Activated T-helper 1 cell treated with anti-CD3 and anti-CD28 coated beads, Interleukin-12 subunit alpha, Interleukin-12 subunit beta, Interleukin-2, Interleukin-4 antibody, amounts not matched to agents 30 ng/mL and 10 ng/mL and 1 ng/mL, durations not matched to agents 14 hours and 24 hours and 36 hours (primary cell): ENCODE data around the gene DDC. TPM values are rescaled to one million over a fixed set of nuclear protein-coding genes. Genes with fewer than 3 reads are reported as not detected.

Source experiments
- DNase-seq: peaks from one replicate; pipeline ENCODE4 v3.0.0; 2021; ENCODE audit warnings: low spot score
- H3K27ac Mint-ChIP-seq: one replicate; pipeline ENCODE4 v1.8.0; 2021; ENCODE audit warnings: mild to moderate bottlenecking, mixed read lengths
- H3K27me3 Mint-ChIP-seq: one replicate; pipeline ENCODE4 v1.8.0; 2022; ENCODE audit warnings: mild to moderate bottlenecking, moderate library complexity, mixed read lengths; ENCODE audit not compliant: insufficient read depth
- H3K36me3 Mint-ChIP-seq: one replicate; pipeline ENCODE4 v1.8.0; 2021; ENCODE audit warnings: low read depth, mixed read lengths
- H3K4me1 Mint-ChIP-seq: one replicate; pipeline ENCODE4 v1.8.0; 2021; ENCODE audit warnings: low read depth, mixed read lengths
- H3K4me3 Mint-ChIP-seq: one replicate; pipeline ENCODE4 v1.8.0; 2021; ENCODE audit warnings: mild to moderate bottlenecking, moderate library complexity, mixed read lengths
- H3K9me3 Mint-ChIP-seq: one replicate; pipeline ENCODE4 v1.8.0; 2021; ENCODE audit warnings: mixed read lengths
- intact Hi-C: fragments of 100-400 bp; cut with micrococcal nuclease; formaldehyde crosslinking; loops from one replicate; pipeline ENCODE4 v1.15.1; 2024
- total RNA-seq: library from RNA; stranded (reverse); gene quantifications from 2 replicates; pipeline ENCODE4 v1.2.3, GENCODE V29; 2022

Gene DDC
- total RNA-seq = not detected in 2 replicates

- Mint-ChIP-seq H3K9me3 (no peaks in the 10 kb centered on the region), H3K4me3 (no peak within 1 kb of the TSS), H3K27me3 (peaks cover 3% of the 10 kb centered on the region), H3K36me3 (no peaks in the 10 kb centered on the region), H3K4me1 (no peaks in the 10 kb centered on the region), H3K27ac (no peak within 1 kb of the TSS)
- no peak for DNase-seq
- intact Hi-C loops = no loop called here
Observed at GRCh38 chr7:50564640-50565558, at the start of gene DDC. Gene DDC (minus strand): TSS chr7:50565405. CDS start chr7:50544085, 21,320 bp downstream.

GRCh38 chr7:50613473-50613872 lies 48.3 kb upstream of the DDC start:
- H3K9me3 Mint-ChIP-seq = peaks cover 2% of the 10 kb centered on the region
- intact Hi-C loops = loop anchor here (10.0 kb wide), 1 partner anchor 551 kb away; no protein-coding TSS in a partner anchor

GRCh38 chr7:50612704-50613103 lies 47.5 kb upstream of the DDC start:
- Mint-ChIP-seq H3K36me3 (peaks cover 3% of the 10 kb centered on the region), H3K4me1 (peaks cover 32% of the 10 kb centered on the region), H3K27ac (no peak overlapping the region), H3K4me3 (no peak overlapping the region), H3K27me3 (peaks cover 29% of the 10 kb centered on the region), H3K9me3 (peaks cover 9% of the 10 kb centered on the region)
- intact Hi-C loops = loop anchor here (10.0 kb wide), 1 partner anchor 552 kb away; no protein-coding TSS in a partner anchor
- DNase-seq = no peak

More at GRCh38 chr7:50613473-50613872, 48.3 kb upstream of the DDC start:
- no peak for DNase-seq
- Mint-ChIP-seq H3K27ac (no peak overlapping the region), H3K4me1 (peaks cover 24% of the 10 kb centered on the region), H3K36me3 (no peaks in the 10 kb centered on the region), H3K4me3 (no peak overlapping the region), H3K27me3 (peaks cover 29% of the 10 kb centered on the region)

- Mint-ChIP-seq H3K27me3 (peaks cover 18% of the 10 kb centered on the region), H3K4me1 (peaks cover 37% of the 10 kb centered on the region), H3K9me3 (peaks cover 9% of the 10 kb centered on the region), H3K4me3 (no peak overlapping the region), H3K36me3 (peaks cover 3% of the 10 kb centered on the region), H3K27ac (no peak overlapping the region)
- intact Hi-C loops = loop anchor here (1.0 to 10.0 kb wide), 3 partner anchors 15 to 554 kb away; no protein-coding TSS in a partner anchor
- DNase-seq = peak; percentile 34
Observed at GRCh38 chr7:50610521-50611277, 45.5 kb upstream of the DDC start.

GRCh38 chr7:50608196-50608906 lies 43.1 kb upstream of the DDC start:
- H3K4me3 Mint-ChIP-seq = no peak overlapping the region
- peak; percentile 13 for DNase-seq
- intact Hi-C loops = loop anchor here (2.0 kb wide), 1 partner anchor 224 kb away; no protein-coding TSS in a partner anchor

DNA sequence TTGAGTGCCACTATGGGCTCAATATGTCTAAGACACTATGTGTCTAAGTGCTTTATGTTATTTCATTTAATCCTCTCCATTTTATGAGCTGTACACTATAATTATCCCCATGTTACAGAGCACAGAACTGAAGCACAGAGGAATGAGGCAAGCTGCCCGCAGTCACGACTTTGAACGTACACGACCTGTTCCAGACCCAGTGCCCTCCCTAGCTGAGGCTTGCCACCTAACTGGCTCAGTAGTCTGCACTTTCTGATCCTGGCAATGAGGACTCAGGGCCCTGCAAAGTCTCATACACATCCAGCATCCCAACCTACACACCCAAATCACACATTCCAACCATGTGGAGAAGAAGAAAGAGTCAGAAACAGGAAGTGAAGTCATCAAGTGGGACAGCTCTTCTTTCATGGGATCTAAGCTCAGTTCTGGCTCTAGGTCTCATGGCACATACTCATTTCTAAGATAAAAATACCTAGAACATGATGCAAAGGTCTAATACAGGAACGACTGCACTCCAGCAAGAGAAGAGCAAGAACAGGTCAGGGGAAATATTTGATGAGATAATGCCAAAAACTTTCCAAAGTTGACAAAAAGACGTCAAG lies 42.4 kb upstream of the DDC start:
- Mint-ChIP-seq H3K4me3 (no peak overlapping the region), H3K27me3 (peaks cover 12% of the 10 kb centered on the region), H3K9me3 (peaks cover 9% of the 10 kb centered on the region), H3K36me3 (peaks cover 3% of the 10 kb centered on the region), H3K4me1 (peaks cover 37% of the 10 kb centered on the region), H3K27ac (no peak overlapping the region)
- intact Hi-C loops = loop anchor here (2.0 kb wide), 1 partner anchor 225 kb away; no protein-coding TSS in a partner anchor
- no peak for DNase-seq

More at GRCh38 chr7:50608196-50608906, 43.1 kb upstream of the DDC start:
- Mint-ChIP-seq H3K4me1 (peaks cover 37% of the 10 kb centered on the region), H3K27me3 (peaks cover 12% of the 10 kb centered on the region), H3K27ac (no peak overlapping the region), H3K36me3 (peaks cover 3% of the 10 kb centered on the region), H3K9me3 (peaks cover 9% of the 10 kb centered on the region)

DNA sequence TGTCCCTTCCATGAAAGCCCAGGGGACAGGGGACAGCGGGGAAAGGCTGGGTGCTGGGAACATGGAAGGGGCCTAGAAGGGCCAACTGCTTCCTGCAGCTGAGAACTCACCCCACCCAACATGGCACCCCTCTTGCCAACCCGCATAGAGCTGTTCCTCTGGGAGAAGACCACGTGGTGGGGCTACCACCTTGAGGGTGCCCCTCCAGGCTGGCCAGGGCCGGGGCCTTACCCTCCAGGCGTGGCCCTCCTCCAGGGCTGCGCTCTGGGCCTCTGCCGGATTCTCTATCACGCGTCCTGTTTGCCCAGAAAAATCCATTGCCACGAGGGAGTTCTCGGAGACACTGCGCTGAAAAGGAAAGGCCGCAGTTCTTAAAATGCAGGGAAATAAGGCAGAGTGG lies 39.9 kb upstream of the DDC start:
- Mint-ChIP-seq H3K27me3 (peaks cover 7% of the 10 kb centered on the region), H3K4me3 (no peak overlapping the region), H3K36me3 (peaks cover 3% of the 10 kb centered on the region), H3K27ac (no peak overlapping the region), H3K9me3 (peaks cover 9% of the 10 kb centered on the region), H3K4me1 (peaks cover 21% of the 10 kb centered on the region)
- no peak for DNase-seq
- intact Hi-C loops = no loop called here

GRCh38 chr7:50603287-50603686 lies 38.1 kb upstream of the DDC start:
- H3K27ac Mint-ChIP-seq = no peak overlapping the region
- H3K4me3 Mint-ChIP-seq = no peak overlapping the region
- peaks cover 5% of the 10 kb centered on the region for H3K9me3 Mint-ChIP-seq
- peaks cover 3% of the 10 kb centered on the region for H3K36me3 Mint-ChIP-seq
- DNase-seq = no peak
- H3K27me3 Mint-ChIP-seq = peaks cover 8% of the 10 kb centered on the region
- peaks cover 11% of the 10 kb centered on the region for H3K4me1 Mint-ChIP-seq
- intact Hi-C loops = no loop called here

- Mint-ChIP-seq H3K27ac (no peak overlapping the region), H3K9me3 (no peaks in the 10 kb centered on the region)
- intact Hi-C loops = loop anchor here (5.0 kb wide), 2 partner anchors 33 to 523 kb away; no protein-coding TSS in a partner anchor
Observed at GRCh38 chr7:50599385-50599784, 34.2 kb upstream of the DDC start.

GRCh38 chr7:50598460-50599343 lies 33.5 kb upstream of the DDC start:
- intact Hi-C loops = loop anchor here (5.0 kb wide), 2 partner anchors 34 to 524 kb away; no protein-coding TSS in a partner anchor
- H3K9me3 Mint-ChIP-seq = no peaks in the 10 kb centered on the region
- H3K4me1 Mint-ChIP-seq = peaks cover 20% of the 10 kb centered on the region
- H3K27me3 Mint-ChIP-seq = peaks cover 14% of the 10 kb centered on the region
- no peak for DNase-seq
- H3K27ac Mint-ChIP-seq = no peak overlapping the region
- no peak overlapping the region for H3K4me3 Mint-ChIP-seq
- H3K36me3 Mint-ChIP-seq = no peaks in the 10 kb centered on the region

More at GRCh38 chr7:50599385-50599784, 34.2 kb upstream of the DDC start:
- DNase-seq = no peak
- Mint-ChIP-seq H3K36me3 (no peaks in the 10 kb centered on the region), H3K4me1 (peaks cover 14% of the 10 kb centered on the region), H3K4me3 (no peak overlapping the region), H3K27me3 (peaks cover 14% of the 10 kb centered on the region)

GRCh38 chr7:50596484-50596883 lies 31.3 kb upstream of the DDC start:
- Mint-ChIP-seq H3K27ac (no peak overlapping the region), H3K36me3 (peaks cover 1% of the 10 kb centered on the region), H3K27me3 (peaks cover 19% of the 10 kb centered on the region), H3K9me3 (no peaks in the 10 kb centered on the region), H3K4me1 (peaks cover 20% of the 10 kb centered on the region), H3K4me3 (no peak overlapping the region)
- no peak for DNase-seq
- intact Hi-C loops = loop anchor here (5.0 kb wide), 2 partner anchors 36 to 526 kb away; no protein-coding TSS in a partner anchor
